ENCODE results near the gene TRABD2A. TPM values are rescaled to one million over a fixed set of nuclear protein-coding genes. Genes with fewer than 3 reads are reported as not detected.

Gene TRABD2A
- total RNA-seq, 3 donors from 2014 or later, result 2.2 to 7.4 (median 5.6) TPM

- H3K4me1 ChIP-seq, result no peaks in the 10 kb centered on the region
- no peak overlapping the region for H3K4me3 ChIP-seq
- no peaks in the 10 kb centered on the region for H3K27me3 ChIP-seq
- intact Hi-C loops (cut with DNase I; ENCODE audit: low total_unique reads), result no loop called here
- H3K9me3 ChIP-seq, result no peaks in the 10 kb centered on the region
- H3K36me3 ChIP-seq, result no peaks in the 10 kb centered on the region
- DNase-seq (ENCODE audit: low spot score in 2 of 2), result no peak
- TF ChIP-seq CTCF (IDR thresholded peaks at IDR 0.05) (no peak), POLR2A (IDR thresholded peaks at IDR 0.05) (no peak), POLR2AphosphoS5 (IDR thresholded peaks at IDR 0.05) (no peak)
- no peak overlapping the region for H3K27ac ChIP-seq
Observed at GRCh38 chr2:84849271-84849952, 31.5 kb downstream of the TRABD2A start.

GRCh38 chr2:84847326-84848050 lies 33.4 kb downstream of the TRABD2A start:
- TF ChIP-seq POLR2AphosphoS5 (IDR thresholded peaks at IDR 0.05) (no peak), POLR2A (IDR thresholded peaks at IDR 0.05) (no peak), CTCF (IDR thresholded peaks at IDR 0.05) (no peak)
- intact Hi-C loops (cut with DNase I; ENCODE audit: low total_unique reads), result no loop called here
- no peaks in the 10 kb centered on the region for H3K36me3 ChIP-seq
- no peak overlapping the region for H3K4me3 ChIP-seq
- H3K27me3 ChIP-seq, result no peaks in the 10 kb centered on the region
- H3K27ac ChIP-seq, result peak overlapping the region in 1 of 2 donors; percentile 57
- no peak for DNase-seq (ENCODE audit: low spot score in 2 of 2)
- no peaks in the 10 kb centered on the region for H3K9me3 ChIP-seq
- no peaks in the 10 kb centered on the region for H3K4me1 ChIP-seq

- no peak for DNase-seq (ENCODE audit: low spot score in 2 of 2)
- Histone ChIP-seq H3K27ac (peak overlapping the region in 1 of 2 donors; percentile 57), H3K36me3 (no peaks in the 10 kb centered on the region), H3K9me3 (no peaks in the 10 kb centered on the region), H3K4me1 (no peaks in the 10 kb centered on the region), H3K27me3 (no peaks in the 10 kb centered on the region), H3K4me3 (no peak overlapping the region)
- intact Hi-C loops (cut with DNase I; ENCODE audit: low total_unique reads), result no loop called here
- TF ChIP-seq POLR2AphosphoS5 (IDR thresholded peaks at IDR 0.05) (no peak), POLR2A (IDR thresholded peaks at IDR 0.05) (no peak), CTCF (IDR thresholded peaks at IDR 0.05) (no peak)
Observed at GRCh38 chr2:84846741-84847142, 34.1 kb downstream of the TRABD2A start.

- Histone ChIP-seq H3K9me3 (no peaks in the 10 kb centered on the region), H3K27me3 (no peaks in the 10 kb centered on the region), H3K4me3 (no peak overlapping the region), H3K36me3 (no peaks in the 10 kb centered on the region), H3K4me1 (no peaks in the 10 kb centered on the region), H3K27ac (peak overlapping the region in 1 of 2 donors; percentile 57)
- DNase-seq (ENCODE audit: low spot score in 2 of 2), result no peak
- TF ChIP-seq POLR2A (IDR thresholded peaks at IDR 0.05) (no peak), POLR2AphosphoS5 (IDR thresholded peaks at IDR 0.05) (no peak), CTCF (IDR thresholded peaks at IDR 0.05) (no peak)
- intact Hi-C loops (cut with DNase I; ENCODE audit: low total_unique reads), result no loop called here
Observed at GRCh38 chr2:84846041-84846663, 34.7 kb downstream of the TRABD2A start.

- TF ChIP-seq POLR2AphosphoS5 (IDR thresholded peaks at IDR 0.05) (no peak), CTCF (IDR thresholded peaks at IDR 0.05) (no peak), POLR2A (IDR thresholded peaks at IDR 0.05) (no peak)
- no peak overlapping the region for H3K4me3 ChIP-seq
- no peaks in the 10 kb centered on the region for H3K27me3 ChIP-seq
- intact Hi-C loops (cut with DNase I; ENCODE audit: low total_unique reads), result no loop called here
- no peak overlapping the region for H3K27ac ChIP-seq
- H3K9me3 ChIP-seq, result no peaks in the 10 kb centered on the region
- H3K36me3 ChIP-seq, result no peaks in the 10 kb centered on the region
- no peaks in the 10 kb centered on the region for H3K4me1 ChIP-seq
- DNase-seq (ENCODE audit: low spot score in 2 of 2), result no peak
Observed at GRCh38 chr2:84844141-84844540, 36.7 kb downstream of the TRABD2A start.

Data from breast epithelium (tissue), 4 donors.